Central memory CD4-positive, alpha-beta T cell (primary cell): Measurements from ENCODE around the gene BCKDHB.
"Not testable (repeated sequence)": the region's sequence is repeated elsewhere in the genome, so short reads cannot be mapped to it uniquely, and the experiment has no call there.

Source experiments
- DNase-seq: peaks from one replicate; pipeline ENCODE4 v3.0.0; 2022

The BCKDHB gene

DNA sequence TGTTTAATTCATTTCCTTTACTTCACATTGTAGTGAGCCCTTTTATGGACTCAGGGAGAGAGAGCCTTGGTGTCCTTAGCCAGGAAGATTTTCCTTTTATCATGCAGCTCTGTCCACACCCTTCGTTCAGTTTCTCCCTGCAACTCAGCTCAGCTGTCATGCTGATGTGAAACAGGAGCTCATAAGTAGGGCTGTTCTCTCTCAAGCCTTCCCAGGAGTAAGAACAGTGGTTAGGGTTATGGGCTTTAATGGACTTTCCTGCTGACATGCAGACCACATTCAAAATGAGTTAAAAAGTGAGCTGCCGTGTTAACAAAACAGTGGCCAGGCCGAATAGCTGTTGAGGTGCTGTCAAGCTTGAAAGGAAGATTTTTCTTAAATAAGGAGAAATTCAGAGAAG is 104.1 kb downstream of the BCKDHB start:
- no peak for DNase-seq

DNA sequence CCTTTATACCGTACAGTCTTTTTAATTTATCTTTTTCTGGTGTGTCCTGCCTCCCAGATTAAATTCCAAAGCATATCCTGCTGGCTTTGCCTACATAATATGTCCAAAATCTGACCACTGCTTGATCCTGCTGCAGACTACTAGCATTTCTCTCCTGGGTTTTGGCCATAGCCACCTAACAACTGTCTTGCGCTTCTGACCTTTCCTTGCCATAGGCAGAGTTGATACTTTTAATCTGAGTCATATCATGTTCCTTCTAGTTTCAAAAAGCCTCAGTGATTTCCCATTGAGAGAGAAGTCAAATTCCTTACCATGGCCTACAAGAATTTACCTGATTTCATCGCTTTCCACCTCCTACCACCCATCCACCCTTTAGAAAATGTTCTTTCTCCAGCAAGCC is 104.8 kb downstream of the BCKDHB start:
- DNase-seq: no peak

DNA sequence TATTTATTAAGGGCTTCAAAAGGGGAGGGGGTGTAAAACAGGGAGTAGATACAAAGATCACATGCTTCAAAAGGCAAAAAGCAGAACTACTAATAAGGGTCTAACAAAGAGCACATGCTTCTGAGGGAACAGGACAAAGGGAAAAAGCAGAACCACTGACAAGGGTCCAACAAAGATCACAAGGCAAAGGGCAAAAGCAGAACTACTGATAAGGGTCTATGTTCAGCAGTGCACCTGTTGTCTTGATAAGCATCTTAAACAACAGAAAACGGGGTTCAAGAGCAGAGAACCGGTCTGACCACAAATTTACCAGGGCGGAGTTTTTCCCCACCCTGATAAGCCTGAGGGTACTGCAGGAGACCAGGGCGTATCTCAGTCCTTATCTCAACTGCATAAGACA is 105.4 kb downstream of the BCKDHB start:
- DNase-seq: not testable (repeated sequence)

DNA sequence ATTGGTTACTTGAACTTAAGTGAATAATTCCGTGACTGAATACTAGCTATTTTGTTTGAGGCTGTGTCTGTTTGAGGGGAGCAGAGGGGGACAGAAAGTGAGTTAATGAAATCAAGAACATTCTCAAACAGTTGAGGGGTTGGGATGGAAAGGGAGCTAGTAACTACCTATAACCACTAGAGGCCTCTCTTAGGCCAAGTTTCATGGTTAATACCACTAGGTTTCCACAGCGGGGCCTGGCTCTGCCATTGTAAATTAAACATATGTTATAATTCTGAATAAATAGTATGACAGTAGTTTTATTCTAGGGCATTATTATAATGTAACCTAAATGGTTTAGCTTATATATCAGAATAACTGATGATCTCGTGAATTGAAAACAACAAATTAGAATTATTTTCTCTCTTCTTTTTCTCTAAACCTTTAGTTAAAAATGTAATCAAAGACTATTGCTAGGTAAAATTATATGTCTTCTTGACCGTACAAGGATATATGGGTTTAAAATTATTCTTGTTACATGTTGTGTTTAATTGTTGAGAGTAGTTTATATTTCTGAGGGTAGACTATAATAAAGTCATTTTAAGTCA is 108.1 kb downstream of the BCKDHB start:
- DNase-seq: no peak

DNA sequence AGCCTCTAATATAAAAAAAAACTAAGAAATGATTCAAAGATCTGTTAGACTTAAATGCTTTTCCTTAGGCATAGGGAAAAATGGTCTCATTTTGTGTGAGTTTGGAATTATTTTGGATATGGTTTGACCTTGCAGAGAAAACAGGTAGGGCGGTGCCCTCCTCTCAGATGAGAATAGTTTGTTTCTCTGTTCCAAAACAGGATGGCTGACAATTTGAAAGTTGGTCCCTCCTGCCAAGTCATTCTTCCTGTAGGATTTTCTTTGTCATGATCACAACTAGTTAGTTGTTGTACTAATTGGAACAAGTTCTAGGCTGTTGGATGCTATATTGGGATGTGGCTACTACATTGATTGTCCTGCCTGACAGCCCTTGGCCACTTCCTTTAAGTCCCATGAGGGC is 108.6 kb downstream of the BCKDHB start:
- DNase-seq: no peak

DNA sequence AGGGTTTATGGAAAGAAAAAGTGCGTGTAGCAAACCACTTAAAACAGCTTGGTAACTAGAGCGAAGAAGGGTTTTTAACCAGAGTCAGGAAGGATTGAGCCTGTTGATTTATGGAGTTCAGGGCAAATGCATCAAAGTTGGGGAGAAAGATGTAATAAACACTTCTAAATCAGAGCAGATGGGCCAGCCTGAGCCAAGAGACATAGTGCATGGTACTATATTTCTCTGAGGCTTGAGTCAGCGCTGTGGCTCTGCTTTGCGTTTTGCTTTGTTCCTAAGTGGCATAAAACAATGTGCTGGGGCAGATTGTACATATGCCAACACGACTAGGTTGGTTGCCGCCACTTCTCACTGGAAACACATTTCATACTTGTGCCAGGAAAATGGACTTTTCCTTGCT is 111.3 kb downstream of the BCKDHB start:
- DNase-seq: no peak

DNA sequence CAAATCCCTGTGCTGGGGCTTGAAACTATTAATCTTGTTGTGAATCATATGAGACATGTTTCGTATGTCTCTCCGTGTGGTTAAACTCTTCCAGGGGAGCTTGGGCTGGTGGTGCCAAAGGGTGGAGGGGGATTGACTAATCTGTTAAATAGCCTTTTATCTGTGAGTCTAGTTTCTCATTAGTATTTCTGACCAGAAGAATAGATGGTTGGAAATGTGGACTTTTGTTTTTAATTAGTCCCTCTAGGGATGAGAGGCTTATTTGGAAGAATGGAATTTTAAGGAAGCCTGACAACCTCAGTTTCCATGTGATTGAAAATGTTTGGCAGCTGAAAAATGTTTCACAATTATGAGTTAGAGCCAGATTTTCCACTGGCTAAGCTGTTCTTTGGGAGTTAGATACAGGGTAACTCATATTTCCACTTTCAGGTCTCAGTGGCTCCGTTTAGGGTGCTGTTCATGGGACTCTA is 117.3 kb downstream of the BCKDHB start:
- DNase-seq: no peak

DNA sequence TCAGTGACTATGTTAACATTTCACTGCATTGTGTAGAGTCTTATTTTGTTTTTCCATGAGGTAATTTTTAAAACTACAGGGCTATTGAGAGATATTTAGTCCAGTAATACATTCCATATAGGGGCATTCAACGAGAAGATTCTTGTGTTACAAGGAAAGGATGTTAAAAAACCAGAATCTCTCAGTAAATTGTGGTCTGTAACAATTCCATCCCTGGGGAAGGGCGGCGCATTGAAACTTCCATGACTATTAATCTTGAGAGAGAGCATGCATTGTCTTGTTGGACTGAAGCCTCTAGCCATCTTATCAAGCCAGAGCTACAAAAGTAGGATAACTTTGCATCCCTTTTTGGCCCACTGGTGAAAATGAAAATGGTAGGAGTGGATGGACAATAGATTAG is 119.7 kb downstream of the BCKDHB start:
- DNase-seq: no peak

DNA sequence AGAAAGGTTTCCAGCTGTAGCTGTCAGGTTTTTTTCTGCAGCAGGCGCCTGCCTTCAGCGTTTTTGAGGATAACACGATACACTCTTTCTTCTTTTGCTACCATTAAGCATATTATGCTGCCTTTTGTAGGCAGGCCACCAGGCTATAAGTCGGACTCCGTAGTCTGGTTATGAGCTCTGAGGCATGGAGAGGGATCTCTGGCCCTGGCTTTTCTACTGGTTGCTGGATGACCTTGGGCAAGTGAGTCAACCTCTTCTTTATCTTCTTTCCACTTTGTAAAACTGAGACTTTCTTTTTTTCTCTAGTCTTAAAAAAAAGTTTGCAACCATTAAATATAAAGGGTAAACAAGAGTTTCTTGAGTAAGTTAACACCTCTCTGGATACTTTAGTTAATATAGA is 120.2 kb downstream of the BCKDHB start:
- no peak for DNase-seq

DNA sequence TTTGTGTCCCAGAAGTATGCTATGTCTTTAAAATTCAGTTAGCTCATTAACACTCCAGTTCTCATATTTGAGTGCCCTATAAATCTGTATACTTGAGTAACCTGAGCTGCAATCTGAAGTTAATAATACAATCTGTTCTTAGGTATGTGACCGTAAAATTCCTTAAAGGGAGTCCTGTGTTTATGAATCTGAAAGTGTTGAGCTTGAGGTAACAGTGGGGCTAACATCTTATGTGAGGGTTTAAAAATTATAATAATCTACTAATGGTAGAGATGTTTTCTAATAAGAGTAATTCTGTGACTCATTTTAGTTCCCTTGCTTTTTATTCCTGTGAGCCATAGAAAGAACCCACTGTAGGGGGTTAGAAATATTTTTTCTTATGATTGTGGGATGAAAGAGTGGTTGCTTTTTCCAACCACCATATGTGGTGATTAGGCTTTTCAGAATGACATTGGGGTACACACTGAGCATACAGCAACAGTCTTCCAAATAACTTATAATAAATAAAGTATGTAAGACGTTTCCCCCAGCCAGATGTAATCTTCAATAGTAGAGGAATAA is 121.2 kb downstream of the BCKDHB start:
- no peak for DNase-seq

DNA sequence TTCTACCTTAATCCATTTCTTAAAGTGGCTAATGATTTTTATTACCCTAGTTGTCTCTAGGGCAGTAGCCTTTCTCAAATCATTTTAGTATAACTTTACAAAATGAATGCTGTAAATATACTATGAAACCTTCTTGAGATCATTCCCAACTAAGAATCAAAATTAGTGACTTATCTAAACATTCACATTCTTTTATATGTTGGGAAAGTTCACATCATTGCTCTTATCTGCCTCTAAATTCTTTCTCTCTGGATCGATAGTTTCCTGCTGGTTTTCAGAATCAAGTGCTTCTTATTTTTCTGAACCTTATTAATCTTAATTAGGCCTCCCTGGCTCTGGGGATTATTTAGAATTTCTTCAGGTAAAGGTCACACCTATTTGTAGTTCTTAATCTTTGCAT is 126.8 kb downstream of the BCKDHB start:
- DNase-seq: no peak

DNA sequence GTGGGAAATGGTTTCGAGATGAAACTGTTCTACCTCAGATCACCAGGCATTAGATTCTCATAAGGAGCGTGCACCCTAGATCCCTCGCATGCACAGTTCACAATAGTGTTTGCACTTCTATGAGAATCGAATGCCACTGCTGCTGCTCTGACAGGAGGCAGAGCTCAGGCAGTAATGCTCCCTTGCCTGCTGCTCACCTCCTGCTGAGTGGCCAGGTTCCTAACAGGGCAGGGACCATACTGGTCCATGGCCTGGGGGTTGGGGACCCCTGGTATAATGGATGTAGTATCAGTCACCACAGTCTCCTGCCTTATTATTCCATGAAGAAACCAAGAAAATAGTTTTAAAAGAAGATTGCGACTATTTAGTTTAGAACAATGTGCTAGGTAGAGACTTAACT is 127.5 kb downstream of the BCKDHB start:
- no peak for DNase-seq

DNA sequence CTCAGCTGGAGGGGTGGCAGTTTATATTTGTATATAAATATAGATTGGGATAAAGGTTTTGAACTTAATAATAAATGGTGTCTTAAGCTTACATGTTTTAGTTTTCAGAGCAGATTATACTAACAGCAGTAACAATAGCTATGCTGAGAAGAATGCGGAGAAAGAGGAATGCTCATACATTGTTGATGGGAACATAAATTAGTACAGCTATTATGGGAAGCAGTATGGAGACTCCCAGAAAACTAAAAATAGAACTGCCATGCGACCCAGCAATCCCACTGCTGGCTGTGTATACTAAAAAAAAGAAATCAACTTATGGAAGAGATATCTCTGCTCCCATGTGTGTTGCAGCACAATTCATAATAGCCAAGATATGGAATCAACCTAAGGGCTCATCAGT is 127.9 kb downstream of the BCKDHB start:
- no peak for DNase-seq

DNA sequence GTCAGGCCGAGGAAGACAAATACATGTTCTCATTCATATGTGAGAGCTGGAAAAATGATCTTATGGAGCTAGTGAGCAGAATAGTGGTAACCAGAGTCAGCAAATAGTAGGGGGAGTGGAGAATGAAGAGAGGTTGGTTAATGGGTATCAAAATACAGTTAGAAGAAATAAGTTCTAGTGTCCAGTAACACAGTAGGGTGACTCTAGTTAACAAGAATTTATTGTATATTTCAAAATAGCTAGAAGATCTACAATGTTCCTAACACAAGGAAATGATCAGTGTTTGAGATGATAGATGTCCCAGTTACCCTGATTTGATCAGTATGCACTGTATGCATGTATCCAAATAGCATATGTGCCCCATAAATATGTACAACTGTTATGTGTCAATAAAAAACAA is 128.4 kb downstream of the BCKDHB start:
- DNase-seq: no peak

DNA sequence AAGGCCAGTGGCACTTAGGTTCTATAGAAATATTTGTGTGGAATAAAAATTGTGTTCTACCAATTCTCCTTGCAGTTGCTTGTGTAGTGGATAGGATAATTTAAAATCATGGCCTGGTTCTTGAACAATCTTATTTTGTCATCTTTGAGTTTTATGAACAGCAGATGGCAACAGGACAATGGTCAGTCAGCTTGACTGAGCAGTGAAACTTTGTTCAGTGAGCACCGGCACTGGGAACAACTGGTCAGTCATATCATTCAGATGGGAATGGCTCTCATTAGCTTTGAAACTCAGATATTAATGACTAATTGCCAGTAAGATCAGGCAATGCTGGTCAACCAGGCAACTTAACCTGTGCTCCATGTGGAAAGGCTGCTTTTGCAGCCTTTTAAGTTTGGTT is 129.2 kb downstream of the BCKDHB start:
- DNase-seq: no peak

DNA sequence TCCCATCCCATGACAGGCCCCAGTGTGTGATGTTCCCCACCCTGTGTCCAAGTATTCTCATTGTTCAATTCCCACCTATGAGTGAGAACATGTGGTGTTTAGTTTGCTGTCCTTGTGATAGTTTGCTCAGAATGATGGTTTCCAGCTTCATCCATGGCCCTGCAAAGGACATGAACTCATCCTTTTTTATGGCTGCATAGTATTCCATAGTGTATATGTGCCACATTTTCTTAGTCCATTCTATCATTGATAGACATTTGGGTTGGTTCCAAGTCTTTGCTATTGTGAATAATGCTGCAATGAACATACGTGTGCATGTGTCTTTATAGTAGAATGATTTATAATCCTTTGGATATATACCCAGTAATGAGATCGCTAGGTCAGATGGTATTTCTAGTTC is 132.3 kb downstream of the BCKDHB start:
- DNase-seq: not testable (repeated sequence)

DNA sequence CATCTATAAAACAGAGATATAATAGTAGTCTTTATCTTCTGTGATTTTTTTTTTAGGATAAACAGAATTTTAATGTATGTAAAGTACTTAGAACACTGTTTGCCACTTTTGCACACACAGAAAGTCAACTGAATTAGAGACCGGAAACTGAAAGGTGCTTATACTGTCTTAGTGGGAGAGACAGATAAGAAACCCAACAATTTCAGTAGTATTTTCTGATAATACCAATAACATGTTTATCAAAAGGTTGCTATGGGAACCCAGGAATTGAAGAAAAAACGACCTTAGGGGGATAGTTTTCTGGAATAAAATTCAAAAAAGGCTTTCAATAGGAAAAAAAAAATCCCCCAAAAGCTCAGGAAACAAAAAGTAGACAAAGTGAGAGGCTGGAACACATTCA is 138.6 kb downstream of the BCKDHB start:
- no peak for DNase-seq

DNA sequence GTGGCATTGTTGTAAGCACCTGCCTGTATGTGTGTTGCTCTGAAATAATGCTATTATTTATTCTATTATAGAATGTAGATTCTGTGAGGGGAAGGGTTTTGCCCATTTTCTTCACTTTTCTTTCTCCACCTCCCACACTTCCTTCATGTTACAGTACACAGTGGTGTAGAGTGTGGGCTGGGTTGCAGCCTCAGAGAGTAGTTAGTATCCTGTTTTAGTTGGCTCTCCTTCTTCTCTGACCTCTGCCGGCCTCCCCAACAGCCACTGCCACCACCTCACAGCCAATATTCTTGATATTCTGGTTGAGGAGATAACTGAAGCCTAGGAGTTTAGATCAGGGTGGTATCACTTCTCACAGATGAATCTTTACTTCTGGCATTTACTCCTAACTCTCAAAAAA is 143.4 kb downstream of the BCKDHB start:
- DNase-seq: no peak

DNA sequence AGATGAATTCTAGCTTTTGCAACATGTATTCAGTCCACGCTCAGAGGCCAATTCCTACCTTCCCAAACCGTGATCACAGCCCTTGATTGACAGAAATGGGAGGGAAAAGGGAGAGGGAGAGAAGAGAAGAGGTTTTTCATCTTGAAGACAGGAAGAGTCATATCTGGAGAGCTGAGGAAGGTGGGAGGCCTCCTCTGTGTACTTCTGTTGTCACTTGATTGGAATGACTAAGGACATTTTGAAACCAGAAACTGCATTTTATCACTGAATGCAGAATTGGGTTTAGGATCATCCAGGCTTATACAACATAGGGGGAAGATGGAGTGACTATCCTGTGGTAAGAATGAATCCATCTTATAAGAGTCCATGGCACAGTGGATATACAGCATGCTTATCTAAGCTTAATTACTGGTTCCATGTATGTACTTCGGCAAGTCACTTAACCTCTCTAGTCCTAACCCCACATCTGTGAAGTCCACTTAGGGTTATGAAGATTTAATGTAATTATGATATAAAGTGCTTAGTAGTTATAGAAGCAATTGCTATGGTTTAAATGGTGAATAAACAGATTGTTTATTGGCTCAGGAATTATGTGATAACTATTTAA is 144.0 kb downstream of the BCKDHB start:
- DNase-seq: no peak

DNA sequence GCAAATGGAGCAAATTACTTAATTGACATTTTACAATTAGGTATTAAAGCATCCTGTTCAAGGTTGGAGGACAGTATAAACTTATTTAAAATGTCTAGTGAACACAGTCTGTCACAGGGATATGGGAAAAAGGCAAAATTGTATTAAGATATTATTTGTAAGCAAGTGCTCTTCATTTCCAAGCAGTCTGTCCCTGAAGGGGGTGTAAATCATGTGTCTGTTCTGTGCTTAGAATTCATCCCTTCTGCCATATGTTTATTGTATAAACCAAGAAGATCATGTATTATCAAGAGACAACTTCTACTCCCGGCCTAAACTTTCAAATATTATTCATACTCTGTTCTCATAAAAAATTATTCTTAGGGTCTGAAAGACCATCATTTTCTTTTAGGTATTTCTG is 144.8 kb downstream of the BCKDHB start:
- DNase-seq: no peak

DNA sequence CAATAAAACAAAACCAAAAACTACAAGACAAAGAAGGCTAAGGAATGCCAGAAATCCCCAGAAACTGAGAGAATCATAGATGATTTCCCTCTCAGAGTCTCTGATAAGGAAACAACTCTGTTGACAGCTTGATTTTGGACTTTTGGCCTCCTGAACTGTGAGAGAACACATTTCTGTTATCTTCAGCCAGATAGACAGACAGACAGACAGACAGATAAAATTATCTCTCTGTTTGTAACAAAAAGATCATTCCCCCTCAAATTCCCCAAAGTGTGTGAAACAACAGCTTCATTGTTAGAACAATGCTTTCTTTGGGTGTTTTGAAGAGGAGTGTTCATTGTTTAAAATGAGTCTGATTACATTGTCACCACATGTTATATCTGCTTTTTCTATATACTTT is 148.2 kb downstream of the BCKDHB start:
- DNase-seq: no peak

DNA sequence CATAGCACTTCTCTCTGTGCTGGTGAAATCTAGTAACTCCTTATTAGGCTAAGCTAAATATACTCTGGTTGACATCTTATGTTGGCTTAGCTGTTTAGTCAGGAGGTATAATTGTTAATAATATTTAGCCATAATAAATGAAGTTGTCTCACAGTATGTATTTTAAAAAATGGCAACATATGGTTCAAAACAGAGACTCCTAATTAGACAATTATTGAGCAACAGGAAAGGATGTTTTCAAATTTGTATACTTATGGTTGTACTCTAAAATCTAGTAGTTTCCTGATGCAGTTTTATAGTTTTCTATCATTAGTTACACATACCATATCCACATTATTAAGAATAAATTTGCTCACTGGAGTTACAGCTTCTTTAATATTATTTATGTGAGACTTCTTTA is 150.2 kb downstream of the BCKDHB start:
- DNase-seq: no peak

DNA sequence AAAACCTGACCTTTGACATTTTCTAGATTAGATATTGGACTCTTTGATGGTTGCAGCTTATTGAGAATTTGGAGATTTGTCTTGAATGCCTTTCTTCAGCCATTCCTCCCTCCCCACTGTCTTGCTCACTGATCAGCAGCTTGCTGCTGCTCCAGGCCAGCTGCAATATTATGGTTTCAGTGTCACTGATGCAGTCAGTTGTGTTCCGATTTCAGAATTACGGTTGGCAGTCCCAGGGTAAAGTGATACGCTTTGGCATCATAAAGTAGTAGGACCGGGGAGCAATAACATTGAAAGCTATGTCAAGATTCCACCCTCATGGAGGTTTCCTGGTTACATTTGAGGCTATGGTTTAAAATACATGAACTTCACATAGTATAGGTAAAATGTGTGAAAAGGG is 152.6 kb downstream of the BCKDHB start:
- DNase-seq: no peak

DNA sequence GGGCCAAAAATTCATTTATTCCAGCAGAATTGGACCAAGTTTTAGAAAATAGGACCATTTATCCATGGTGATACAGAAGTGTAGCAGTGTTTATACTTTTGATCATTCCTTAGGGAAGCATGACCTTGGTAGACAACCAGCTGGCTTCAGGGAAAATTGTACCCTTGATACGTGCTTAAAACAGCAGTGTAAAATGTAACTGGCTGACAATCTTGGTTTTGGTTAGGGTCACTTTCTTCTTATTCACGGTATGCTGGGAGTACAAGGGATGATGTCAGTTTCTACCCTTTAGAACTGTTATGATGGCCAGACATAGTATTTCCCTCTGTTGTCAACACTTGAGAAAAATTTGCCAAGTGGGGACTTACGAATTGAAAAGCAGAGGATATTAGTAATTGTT is 157.1 kb downstream of the BCKDHB start:
- DNase-seq: no peak
